ENCODE measurements around the gene TNFAIP8. TPM values are rescaled to one million over a fixed set of nuclear protein-coding genes. Genes with fewer than 3 reads are reported as not detected.

TNFAIP8 gene
- total RNA-seq, 2 donors from 2014 or later = 29.6 to 39.5 TPM

GRCh38 chr5:119378075-119378700 is 22.4 kb downstream of the TNFAIP8 start:
- H3K4me1 ChIP-seq (ENCODE audit: control insufficient read depth, insufficient read depth, low read length) = peaks cover 7% of the 10 kb centered on the region
- no peak for TF ChIP-seq CTCF (conservative IDR thresholded peaks at IDR 0.05)
- no peaks in the 10 kb centered on the region for H3K9me3 ChIP-seq (ENCODE audit: control insufficient read depth, low read length)
- no peak overlapping the region for H3K9ac ChIP-seq (ENCODE audit: extremely low read depth, low read length, poor library complexity, severe bottlenecking)
- H3K4me1 Mint-ChIP-seq = peaks cover 12% of the 10 kb centered on the region
- no peaks in the 10 kb centered on the region for H3K27me3 Mint-ChIP-seq (ENCODE audit: insufficient read depth)
- WGBS, 2 experiments (ENCODE audit: insufficient coverage in 1 of 2, insufficient read length in 1 of 2) = 91 to 93% methylated on average over 2 to 3 of the region's 3 CpGs
- no peak overlapping the region for H3K4me3 ChIP-seq (ENCODE audit: low read length)
- no peaks in the 10 kb centered on the region for H3K27me3 ChIP-seq (ENCODE audit: control insufficient read depth, insufficient read depth, low read length, poor library complexity, severe bottlenecking)
- peaks cover 11% of the 10 kb centered on the region for H3K36me3 ChIP-seq (ENCODE audit: control insufficient read depth, insufficient read depth, low read length)
- H3K4me3 Mint-ChIP-seq = no peak overlapping the region
- DNase-seq = no peak
- no peak overlapping the region for H3K27ac ChIP-seq (ENCODE audit: low read depth, low read length)
- no peak overlapping the region for H3K27ac Mint-ChIP-seq
- no peaks in the 10 kb centered on the region for H3K9me3 Mint-ChIP-seq
- H3K36me3 Mint-ChIP-seq (ENCODE audit: low read depth) = peaks cover under 1% of the 10 kb centered on the region

GRCh38 chr5:119379096-119379495 is 23.3 kb downstream of the TNFAIP8 start:
- 85 to 100% methylated on average over 2 of the region's 2 CpGs for WGBS, 2 experiments (ENCODE audit: insufficient coverage in 1 of 2, insufficient read length in 1 of 2)
- no peak overlapping the region for H3K9ac ChIP-seq (ENCODE audit: extremely low read depth, low read length, poor library complexity, severe bottlenecking)
- H3K4me1 Mint-ChIP-seq = peaks cover 16% of the 10 kb centered on the region
- peaks cover 7% of the 10 kb centered on the region for H3K4me1 ChIP-seq (ENCODE audit: control insufficient read depth, insufficient read depth, low read length)
- H3K4me3 ChIP-seq (ENCODE audit: low read length) = no peak overlapping the region
- TF ChIP-seq CTCF (conservative IDR thresholded peaks at IDR 0.05) = no peak
- no peaks in the 10 kb centered on the region for H3K36me3 Mint-ChIP-seq (ENCODE audit: low read depth)
- H3K36me3 ChIP-seq (ENCODE audit: control insufficient read depth, insufficient read depth, low read length) = peaks cover 5% of the 10 kb centered on the region
- no peaks in the 10 kb centered on the region for H3K9me3 Mint-ChIP-seq
- no peak overlapping the region for H3K4me3 Mint-ChIP-seq
- H3K27me3 ChIP-seq (ENCODE audit: control insufficient read depth, insufficient read depth, low read length, poor library complexity, severe bottlenecking) = no peaks in the 10 kb centered on the region
- no peak overlapping the region for H3K27ac ChIP-seq (ENCODE audit: low read depth, low read length)
- no peaks in the 10 kb centered on the region for H3K9me3 ChIP-seq (ENCODE audit: control insufficient read depth, low read length)
- no peak overlapping the region for H3K27ac Mint-ChIP-seq
- no peaks in the 10 kb centered on the region for H3K27me3 Mint-ChIP-seq (ENCODE audit: insufficient read depth)
- no peak for DNase-seq

- Histone ChIP-seq H3K4me3 (ENCODE audit: low read length) (no peak overlapping the region), H3K9ac (ENCODE audit: extremely low read depth, low read length, poor library complexity, severe bottlenecking) (no peak overlapping the region), H3K27me3 (ENCODE audit: control insufficient read depth, insufficient read depth, low read length, poor library complexity, severe bottlenecking) (no peaks in the 10 kb centered on the region), H3K36me3 (ENCODE audit: control insufficient read depth, insufficient read depth, low read length) (peaks cover 3% of the 10 kb centered on the region), H3K27ac (ENCODE audit: low read depth, low read length) (no peak overlapping the region), H3K4me1 (ENCODE audit: control insufficient read depth, insufficient read depth, low read length) (peaks cover 7% of the 10 kb centered on the region), H3K9me3 (ENCODE audit: control insufficient read depth, low read length) (no peaks in the 10 kb centered on the region)
- Mint-ChIP-seq H3K4me3 (no peak overlapping the region), H3K36me3 (ENCODE audit: low read depth) (no peaks in the 10 kb centered on the region), H3K9me3 (no peaks in the 10 kb centered on the region), H3K27ac (no peak overlapping the region), H3K4me1 (peaks cover 17% of the 10 kb centered on the region), H3K27me3 (ENCODE audit: insufficient read depth) (no peaks in the 10 kb centered on the region)
- WGBS, 2 experiments (ENCODE audit: insufficient coverage in 1 of 2, insufficient read length in 1 of 2) = 95% methylated on average over 2 of the region's 2 CpGs; no CpG with 5 or more reads in 1 of the 2 experiments
- no peak for TF ChIP-seq CTCF (conservative IDR thresholded peaks at IDR 0.05)
- DNase-seq = no peak
Observed at GRCh38 chr5:119379942-119380547, 24.2 kb downstream of the TNFAIP8 start.
